Activated CD4-positive, CD25-positive, alpha-beta regulatory T cell treated with anti-CD3 and anti-CD28 coated beads, Interleukin-2, amount 50 U/mL, for 24 hours (primary cell): Measurements from ENCODE around the gene AZI2.

Experiments used
- ATAC-seq, 2 donors: fragments of 150-1000 bp; cut with Tn5 transposase; one replicate each; pipeline ENCODE4 v1.10.0; 2021; ENCODE audit warnings: mild to moderate bottlenecking in 1 of 2, moderate library complexity in 1 of 2

AZI2 gene

GRCh38 chr3:28300345-28300962 lies 48.2 kb downstream of the AZI2 start:
- ATAC-seq, result no peak

GRCh38 chr3:28299705-28300104 lies 48.9 kb downstream of the AZI2 start:
- no peak for ATAC-seq

GRCh38 chr3:28295898-28296490 lies 52.6 kb downstream of the AZI2 start:
- no peak for ATAC-seq

- ATAC-seq, result no peak
Observed at GRCh38 chr3:28294667-28295413, 53.8 kb downstream of the AZI2 start.

GRCh38 chr3:28292622-28293021 lies 56.0 kb downstream of the AZI2 start:
- ATAC-seq, result no peak

GRCh38 chr3:28291577-28291976 lies 57.0 kb downstream of the AZI2 start:
- no peak for ATAC-seq

- no peak for ATAC-seq
Observed at GRCh38 chr3:28290863-28291300, 57.7 kb downstream of the AZI2 start.

GRCh38 chr3:28287046-28287445 lies 61.6 kb downstream of the AZI2 start:
- no peak for ATAC-seq

- peak; percentile 33 to 44 for ATAC-seq
Observed at GRCh38 chr3:28286595-28286994, 62.0 kb downstream of the AZI2 start.

GRCh38 chr3:28280781-28281180 lies 67.8 kb downstream of the AZI2 start:
- ATAC-seq, result no peak

- ATAC-seq, result no peak
Observed at GRCh38 chr3:28279770-28280169, 68.9 kb downstream of the AZI2 start.

GRCh38 chr3:28278918-28279317 lies 69.7 kb downstream of the AZI2 start:
- ATAC-seq, result no peak

GRCh38 chr3:28273837-28274236 lies 74.8 kb downstream of the AZI2 start:
- ATAC-seq, result no peak
